ENCODE measurements around the gene DMRT2.

DMRT2 gene

GRCh38 chr9:1052365-1053281 is 2.5 kb downstream of the DMRT2 start:
- Histone ChIP-seq H2AFZ (ENCODE audit: low read depth, low read length, severe bottlenecking) (no peak overlapping the region), H3K27ac (ENCODE audit: low read depth, low read length) (no peak overlapping the region), H3F3A (ENCODE audit: insufficient read depth) (no peaks in the 10 kb centered on the region), H3K4me3 (ENCODE audit: insufficient read depth, low read length, poor library complexity, severe bottlenecking) (no peak overlapping the region), H3K4me2 (ENCODE audit: low read depth, low read length, poor library complexity, severe bottlenecking) (no peak overlapping the region), H3K27me3 (ENCODE audit: low read length) (no peaks in the 10 kb centered on the region), H3K79me2 (ENCODE audit: insufficient read depth, low read length) (no peaks in the 10 kb centered on the region), H4K20me1 (ENCODE audit: low read depth, low read length) (no peaks in the 10 kb centered on the region), H3K9me3 (ENCODE audit: insufficient read depth, low read length) (no peaks in the 10 kb centered on the region), H3K9ac (ENCODE audit: low read length) (no peak overlapping the region), H3K9me2 (replicated peaks; ENCODE audit: insufficient read depth, low read length) (no peaks in the 10 kb centered on the region), H3K36me3 (ENCODE audit: low read length) (no peaks in the 10 kb centered on the region)
- TF ChIP-seq, protein P1, sequence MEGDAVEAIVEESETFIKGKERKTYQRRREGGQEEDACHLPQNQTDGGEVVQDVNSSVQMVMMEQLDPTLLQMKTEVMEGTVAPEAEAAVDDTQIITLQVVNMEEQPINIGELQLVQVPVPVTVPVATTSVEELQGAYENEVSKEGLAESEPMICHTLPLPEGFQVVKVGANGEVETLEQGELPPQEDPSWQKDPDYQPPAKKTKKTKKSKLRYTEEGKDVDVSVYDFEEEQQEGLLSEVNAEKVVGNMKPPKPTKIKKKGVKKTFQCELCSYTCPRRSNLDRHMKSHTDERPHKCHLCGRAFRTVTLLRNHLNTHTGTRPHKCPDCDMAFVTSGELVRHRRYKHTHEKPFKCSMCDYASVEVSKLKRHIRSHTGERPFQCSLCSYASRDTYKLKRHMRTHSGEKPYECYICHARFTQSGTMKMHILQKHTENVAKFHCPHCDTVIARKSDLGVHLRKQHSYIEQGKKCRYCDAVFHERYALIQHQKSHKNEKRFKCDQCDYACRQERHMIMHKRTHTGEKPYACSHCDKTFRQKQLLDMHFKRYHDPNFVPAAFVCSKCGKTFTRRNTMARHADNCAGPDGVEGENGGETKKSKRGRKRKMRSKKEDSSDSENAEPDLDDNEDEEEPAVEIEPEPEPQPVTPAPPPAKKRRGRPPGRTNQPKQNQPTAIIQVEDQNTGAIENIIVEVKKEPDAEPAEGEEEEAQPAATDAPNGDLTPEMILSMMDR (IDR thresholded peaks at IDR 0.05; ENCODE audit: insufficient read depth, low read length, poor library complexity, severe bottlenecking), result no peak
- no peak for TF ChIP-seq EZH2phosphoT487 (conservative IDR thresholded peaks at IDR 0.05; ENCODE audit: low read length)

DNA sequence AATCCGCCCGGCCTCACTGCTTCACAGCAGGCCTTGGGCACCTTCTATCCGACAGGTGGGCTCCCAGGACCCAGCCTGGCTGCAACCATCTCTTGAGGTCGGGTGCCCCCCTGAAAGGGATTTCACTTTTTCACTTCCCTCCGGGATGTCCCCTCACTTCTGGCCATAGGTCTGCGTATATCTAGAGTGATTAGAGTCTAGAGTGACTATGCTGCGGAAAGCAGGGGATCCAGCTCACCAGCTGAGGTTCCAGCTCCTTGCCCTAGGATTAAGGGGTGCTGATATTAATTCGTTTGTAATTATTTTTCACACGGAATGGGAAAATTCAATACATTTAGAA is 3.1 kb downstream of the DMRT2 start:
- no peaks in the 10 kb centered on the region for H3K9me3 ChIP-seq (ENCODE audit: insufficient read depth, low read length)
- no peak for TF ChIP-seq EZH2phosphoT487 (conservative IDR thresholded peaks at IDR 0.05; ENCODE audit: low read length)
- TF ChIP-seq, protein P1 (IDR thresholded peaks at IDR 0.05; ENCODE audit: insufficient read depth, low read length, poor library complexity, severe bottlenecking), result no peak
- H3K4me2 ChIP-seq (ENCODE audit: low read depth, low read length, poor library complexity, severe bottlenecking), result no peak overlapping the region
- no peak overlapping the region for H3K4me3 ChIP-seq (ENCODE audit: insufficient read depth, low read length, poor library complexity, severe bottlenecking)
- H3K79me2 ChIP-seq (ENCODE audit: insufficient read depth, low read length), result no peaks in the 10 kb centered on the region
- no peaks in the 10 kb centered on the region for H3F3A ChIP-seq (ENCODE audit: insufficient read depth)
- no peaks in the 10 kb centered on the region for H4K20me1 ChIP-seq (ENCODE audit: low read depth, low read length)
- H3K36me3 ChIP-seq (ENCODE audit: low read length), result no peaks in the 10 kb centered on the region
- H3K9ac ChIP-seq (ENCODE audit: low read length), result no peak overlapping the region
- no peak overlapping the region for H3K27ac ChIP-seq (ENCODE audit: low read depth, low read length)
- H3K27me3 ChIP-seq (ENCODE audit: low read length), result no peaks in the 10 kb centered on the region
- H2AFZ ChIP-seq (ENCODE audit: low read depth, low read length, severe bottlenecking), result no peak overlapping the region
- H3K9me2 ChIP-seq (replicated peaks; ENCODE audit: insufficient read depth, low read length), result no peaks in the 10 kb centered on the region

DNA sequence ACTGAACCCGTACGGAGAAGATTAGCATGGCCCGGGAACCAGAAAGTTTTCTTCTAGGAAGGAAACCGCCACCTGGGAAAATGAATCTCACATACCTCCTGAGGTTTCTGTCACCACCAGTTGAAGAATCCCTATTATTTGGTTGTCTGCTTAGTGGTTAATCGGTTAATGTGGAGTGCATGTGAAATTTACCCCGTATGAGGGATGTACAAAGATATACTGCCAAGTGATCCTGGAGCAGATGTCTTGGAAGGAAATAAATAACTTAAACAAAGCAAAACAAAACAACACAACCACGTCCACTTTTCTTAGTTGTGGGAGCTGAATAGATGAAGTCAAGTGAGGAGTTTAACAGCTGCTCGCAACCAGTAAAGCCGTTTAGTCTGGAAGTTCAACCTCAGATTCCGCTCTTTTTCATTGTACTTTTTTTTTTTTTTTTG is 3.8 kb downstream of the DMRT2 start:
- no peaks in the 10 kb centered on the region for H3K27me3 ChIP-seq (ENCODE audit: low read length)
- H3K79me2 ChIP-seq (ENCODE audit: insufficient read depth, low read length), result no peaks in the 10 kb centered on the region
- H2AFZ ChIP-seq (ENCODE audit: low read depth, low read length, severe bottlenecking), result no peak overlapping the region
- TF ChIP-seq, protein P1 (IDR thresholded peaks at IDR 0.05; ENCODE audit: insufficient read depth, low read length, poor library complexity, severe bottlenecking), result no peak
- TF ChIP-seq EZH2phosphoT487 (conservative IDR thresholded peaks at IDR 0.05; ENCODE audit: low read length), result no peak
- H3K4me2 ChIP-seq (ENCODE audit: low read depth, low read length, poor library complexity, severe bottlenecking), result no peak overlapping the region
- no peak overlapping the region for H3K9ac ChIP-seq (ENCODE audit: low read length)
- no peaks in the 10 kb centered on the region for H4K20me1 ChIP-seq (ENCODE audit: low read depth, low read length)
- no peak overlapping the region for H3K4me3 ChIP-seq (ENCODE audit: insufficient read depth, low read length, poor library complexity, severe bottlenecking)
- no peaks in the 10 kb centered on the region for H3K9me3 ChIP-seq (ENCODE audit: insufficient read depth, low read length)
- H3K9me2 ChIP-seq (replicated peaks; ENCODE audit: insufficient read depth, low read length), result no peaks in the 10 kb centered on the region
- no peak overlapping the region for H3K27ac ChIP-seq (ENCODE audit: low read depth, low read length)
- no peaks in the 10 kb centered on the region for H3F3A ChIP-seq (ENCODE audit: insufficient read depth)
- no peaks in the 10 kb centered on the region for H3K36me3 ChIP-seq (ENCODE audit: low read length)

All from SU-DHL-6 (cell line).